Stimulated activated CD8-positive, alpha-beta memory T cell treated with anti-CD3 and anti-CD28 coated beads, Interleukin-15, amount 100 ng/mL, for 4 hours (primary cell): Measurements from ENCODE around the gene SYNDIG1.

ENCODE experiments used
- DNase-seq, 2 donors: peaks; one replicate each; pipeline ENCODE4 v3.0.0-alpha.2; 2020; ENCODE audit warnings: low read depth in 2 of 2

SYNDIG1 gene

DNA sequence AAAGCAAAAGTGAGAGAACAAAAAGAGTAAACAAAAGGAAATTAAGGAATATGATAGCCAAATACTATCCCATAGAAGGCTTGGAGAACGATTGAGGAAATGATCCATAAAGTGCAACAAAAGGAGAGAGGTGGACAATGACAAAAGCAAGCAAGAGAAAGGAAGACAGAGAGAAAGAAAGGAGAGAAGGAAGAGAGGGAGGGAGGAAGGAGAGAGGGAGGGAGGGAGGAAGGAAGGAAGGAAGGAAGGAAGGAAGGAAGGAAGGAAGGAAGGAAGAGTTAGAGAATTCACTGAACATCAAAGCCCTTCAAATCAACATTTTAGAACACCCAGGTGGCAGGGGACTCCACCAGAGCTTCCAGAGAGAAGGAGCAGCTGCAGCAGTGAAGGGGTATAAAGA, 185.0 kb downstream of the SYNDIG1 start:
- no peak for DNase-seq

DNA sequence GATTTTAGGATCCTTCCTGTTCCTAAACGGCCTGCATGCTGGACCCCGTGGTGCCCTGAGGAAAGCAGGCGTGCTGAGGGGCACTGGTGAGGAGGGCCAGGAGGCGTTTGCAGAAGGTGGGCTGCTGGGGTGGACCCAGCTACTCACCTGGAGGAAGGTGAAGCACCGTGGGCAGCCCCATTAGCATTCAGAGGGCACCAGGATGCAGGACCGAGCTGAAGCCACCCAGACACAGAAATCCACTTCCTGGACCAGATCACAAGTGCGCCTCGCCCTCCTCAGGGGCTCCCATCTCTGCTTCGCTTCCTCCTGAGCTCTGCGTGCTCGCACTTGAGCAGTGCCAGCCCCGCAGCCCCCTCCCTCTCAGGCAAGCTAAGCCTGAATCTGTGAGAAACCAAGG, 187.0 kb downstream of the SYNDIG1 start:
- no peak for DNase-seq

DNA sequence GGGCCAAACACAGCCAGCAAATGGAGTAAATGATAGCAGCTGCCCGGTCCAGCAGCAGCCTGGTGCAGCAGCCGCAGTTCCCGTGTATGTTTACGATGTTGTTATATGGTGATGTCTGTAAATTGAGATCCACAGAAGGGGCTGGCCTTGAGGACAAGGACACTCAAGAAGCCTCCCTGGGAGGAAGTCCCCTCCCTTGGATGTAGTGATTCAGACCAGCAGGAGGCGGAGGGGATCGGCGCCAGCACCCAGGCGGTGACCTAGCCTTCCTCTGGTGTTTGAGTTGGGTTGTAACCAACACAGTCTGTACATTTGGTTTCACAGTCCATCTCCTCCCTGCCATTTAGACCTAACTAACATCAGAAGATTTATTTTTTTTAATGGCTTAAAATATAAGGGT, 187.8 kb downstream of the SYNDIG1 start:
- no peak for DNase-seq

DNA sequence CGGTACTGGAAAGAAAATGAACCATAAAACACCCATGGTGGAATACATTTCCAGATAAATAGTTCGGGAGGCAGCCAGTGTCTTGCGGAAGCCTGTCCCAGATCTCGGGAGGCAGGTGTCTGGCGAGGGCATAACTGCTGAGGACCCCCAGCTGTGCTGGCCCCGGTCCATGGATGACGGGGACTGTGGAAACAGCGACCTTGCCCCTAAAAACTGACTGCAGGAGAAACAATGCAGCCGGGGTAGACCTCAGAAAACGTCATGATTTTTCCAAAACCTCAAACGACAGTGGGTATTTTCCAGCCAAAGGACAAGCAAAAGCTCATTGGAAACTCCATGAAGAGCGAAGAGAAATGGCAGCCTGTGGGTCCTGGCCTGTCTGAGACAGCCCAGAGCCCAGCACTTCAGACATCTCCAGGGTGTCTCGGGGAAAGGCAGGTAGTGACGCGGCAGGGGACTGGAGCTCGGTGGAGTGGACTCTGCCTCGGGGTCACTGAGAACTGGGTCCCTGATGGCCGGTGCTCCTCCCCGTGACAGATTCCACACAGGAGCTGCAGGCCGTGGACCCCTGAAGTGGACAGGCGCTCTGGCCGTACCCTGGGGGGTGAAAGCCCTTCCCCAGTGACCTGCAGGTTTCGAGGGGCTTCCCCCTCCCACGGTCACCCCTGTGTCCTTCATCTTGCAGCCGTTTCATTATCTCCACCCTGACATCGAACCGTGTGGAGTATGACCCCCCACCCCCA, 188.6 kb downstream of the SYNDIG1 start:
- no peak for DNase-seq

DNA sequence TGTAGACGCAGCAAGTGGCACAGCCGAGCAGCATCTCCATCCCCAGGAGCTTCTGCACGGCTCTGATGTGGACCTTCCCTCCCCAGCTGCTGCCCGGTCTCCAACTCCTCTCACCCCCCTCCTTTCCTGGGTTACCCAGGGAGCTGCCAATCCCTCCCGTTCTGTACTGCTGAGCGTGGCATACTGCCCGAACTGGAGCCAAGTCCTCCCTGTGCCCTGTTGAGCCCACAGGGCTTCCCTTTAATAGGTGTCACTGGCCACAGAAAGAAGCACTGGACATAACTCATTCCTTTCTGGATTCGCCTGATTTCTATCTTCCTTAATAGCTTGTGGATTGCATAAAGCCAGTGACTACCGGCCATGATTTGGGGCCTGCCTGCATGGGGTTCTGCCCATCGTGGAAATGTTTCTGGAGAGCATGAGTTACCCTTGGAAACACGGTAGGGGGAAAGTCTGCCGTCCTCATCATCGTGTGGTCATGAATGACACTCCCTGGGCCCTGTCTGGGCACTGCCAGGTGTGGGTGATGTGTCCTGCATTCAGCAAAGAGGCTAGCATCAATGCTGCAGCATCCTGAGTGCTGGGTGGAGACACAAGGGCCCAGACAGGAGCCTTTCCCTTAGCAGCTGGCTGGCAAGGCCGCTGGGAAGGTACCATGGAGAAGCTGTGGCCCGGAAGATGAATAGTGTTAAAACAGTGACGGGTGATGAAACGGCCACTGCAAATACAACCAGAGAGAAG, 189.7 kb downstream of the SYNDIG1 start:
- DNase-seq: no peak

DNA sequence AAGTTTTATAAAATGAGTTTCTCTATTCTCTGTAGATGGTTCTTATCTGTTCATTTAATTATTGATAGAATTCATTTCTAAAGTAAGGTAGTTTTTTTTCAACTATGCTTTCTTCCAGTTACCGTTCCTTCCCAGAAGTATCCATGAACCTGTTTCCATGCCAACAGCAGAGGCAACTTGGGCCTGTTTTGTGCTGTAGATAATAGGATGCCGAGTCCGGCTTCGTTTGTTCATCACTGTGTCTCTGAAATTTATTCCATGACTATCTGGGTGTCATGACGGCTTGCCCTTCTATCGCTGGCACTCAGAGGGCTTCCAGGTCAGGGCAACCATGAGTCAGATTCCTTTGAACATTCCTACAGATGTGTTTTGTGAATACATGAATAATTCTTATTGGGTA, 190.4 kb downstream of the SYNDIG1 start:
- no peak for DNase-seq

DNA sequence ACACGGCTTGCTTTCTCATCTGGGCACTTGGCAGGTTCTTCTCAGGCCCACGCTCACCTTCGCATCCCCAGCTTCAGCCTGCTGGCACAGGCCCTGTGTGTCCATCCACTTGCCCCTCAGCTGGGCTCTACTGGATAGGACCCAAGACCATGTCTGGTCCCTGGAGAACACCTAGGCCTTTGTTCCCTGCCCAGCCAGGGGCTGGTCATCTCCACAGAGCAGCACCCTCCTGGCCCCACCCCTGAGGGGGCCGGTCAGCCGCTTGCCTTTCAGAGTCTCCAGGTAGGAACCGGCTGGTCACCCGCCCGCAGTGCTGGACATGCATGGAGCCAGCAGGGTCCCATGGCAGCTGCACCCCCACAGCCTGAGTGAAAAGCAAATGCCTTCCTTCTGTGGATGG, 191.2 kb downstream of the SYNDIG1 start:
- DNase-seq: no peak

DNA sequence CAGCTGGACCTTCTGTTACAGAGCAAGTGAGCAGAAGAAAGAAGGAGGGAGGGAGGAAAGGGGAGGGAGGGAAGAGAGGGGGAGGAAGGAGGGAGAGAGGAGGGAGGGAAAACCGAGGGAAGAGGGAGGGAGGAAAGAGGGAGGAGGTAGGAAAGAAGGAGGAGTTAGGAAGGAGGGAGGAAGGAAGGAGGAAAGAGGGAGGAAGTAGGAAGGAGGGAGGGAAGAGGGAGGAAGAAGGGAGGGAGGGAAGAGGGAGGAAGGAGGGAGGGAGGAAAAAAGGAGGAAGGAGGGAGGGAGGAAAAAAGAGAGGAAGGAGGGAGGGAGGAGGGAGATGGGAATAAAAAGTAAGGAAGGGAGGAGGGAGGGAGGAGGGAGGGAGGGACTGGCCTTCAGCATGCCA, 191.8 kb downstream of the SYNDIG1 start:
- no peak for DNase-seq

DNA sequence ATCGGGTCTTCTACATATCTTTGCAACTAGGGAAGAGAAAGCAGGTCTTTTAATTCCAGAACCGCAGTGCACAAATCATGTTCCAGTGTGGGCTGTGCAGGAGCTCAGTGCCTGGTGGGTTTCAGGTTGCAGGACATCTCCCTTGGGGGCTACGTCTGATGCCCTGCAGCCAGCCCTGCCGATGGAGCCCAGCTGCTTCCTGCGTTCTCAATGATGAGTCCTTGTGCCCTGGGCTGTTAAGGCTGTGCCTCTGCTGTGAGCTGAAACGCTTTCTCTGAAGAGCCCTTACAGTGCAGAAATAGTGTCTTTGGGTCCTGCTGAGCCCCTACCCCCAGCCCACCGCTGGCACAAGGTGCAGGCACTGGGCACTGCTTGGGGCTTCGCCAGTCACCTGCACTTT, 192.9 kb downstream of the SYNDIG1 start:
- DNase-seq: no peak

DNA sequence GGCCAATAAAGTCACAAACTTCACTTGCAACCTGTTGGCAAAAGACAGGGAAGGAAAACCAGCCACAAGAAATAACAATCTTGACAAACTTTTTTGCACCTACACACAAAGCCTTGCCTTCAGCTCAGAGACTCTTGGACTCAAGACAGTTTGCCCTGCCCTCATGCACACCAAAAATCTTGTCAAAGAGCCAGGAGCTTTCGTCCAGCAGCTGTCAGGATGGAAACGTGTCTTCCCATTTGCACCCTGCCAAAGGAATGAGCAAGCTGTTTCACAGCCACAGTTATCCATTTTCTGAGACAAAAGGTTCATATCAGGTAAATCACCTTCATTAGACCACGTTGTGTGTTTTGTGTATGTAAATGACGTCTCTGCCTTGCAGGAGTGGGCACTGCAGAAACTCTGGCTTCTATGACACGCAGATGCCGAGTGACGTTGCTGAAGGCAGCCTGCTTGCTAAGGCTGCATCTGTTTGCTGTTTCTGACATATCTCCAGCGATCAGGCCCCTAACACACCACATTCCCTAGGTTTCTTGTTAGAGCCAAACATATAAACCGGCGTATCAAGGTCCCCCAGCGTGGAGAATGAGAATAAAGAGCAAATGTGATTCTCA, 193.4 kb downstream of the SYNDIG1 start:
- no peak for DNase-seq

DNA sequence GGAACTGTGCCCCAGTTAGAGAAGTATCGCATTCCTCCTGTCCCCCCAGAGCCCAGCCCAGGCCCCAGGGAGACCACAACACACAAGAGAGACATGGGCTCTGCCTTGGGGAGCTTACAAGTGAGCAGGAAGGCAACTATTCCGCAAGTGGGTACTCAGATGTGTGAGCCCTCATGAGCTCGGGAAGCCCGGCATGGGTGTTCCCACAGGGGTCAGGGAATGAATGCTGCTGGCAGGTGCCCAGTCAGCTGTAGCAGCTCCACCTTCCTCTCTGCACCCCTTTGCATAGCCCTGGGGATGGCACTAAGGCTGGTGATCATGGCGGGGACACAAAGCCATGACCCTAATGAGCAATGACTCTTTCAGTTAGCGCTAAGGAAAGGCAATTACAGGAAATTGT, 194.1 kb downstream of the SYNDIG1 start:
- no peak for DNase-seq

DNA sequence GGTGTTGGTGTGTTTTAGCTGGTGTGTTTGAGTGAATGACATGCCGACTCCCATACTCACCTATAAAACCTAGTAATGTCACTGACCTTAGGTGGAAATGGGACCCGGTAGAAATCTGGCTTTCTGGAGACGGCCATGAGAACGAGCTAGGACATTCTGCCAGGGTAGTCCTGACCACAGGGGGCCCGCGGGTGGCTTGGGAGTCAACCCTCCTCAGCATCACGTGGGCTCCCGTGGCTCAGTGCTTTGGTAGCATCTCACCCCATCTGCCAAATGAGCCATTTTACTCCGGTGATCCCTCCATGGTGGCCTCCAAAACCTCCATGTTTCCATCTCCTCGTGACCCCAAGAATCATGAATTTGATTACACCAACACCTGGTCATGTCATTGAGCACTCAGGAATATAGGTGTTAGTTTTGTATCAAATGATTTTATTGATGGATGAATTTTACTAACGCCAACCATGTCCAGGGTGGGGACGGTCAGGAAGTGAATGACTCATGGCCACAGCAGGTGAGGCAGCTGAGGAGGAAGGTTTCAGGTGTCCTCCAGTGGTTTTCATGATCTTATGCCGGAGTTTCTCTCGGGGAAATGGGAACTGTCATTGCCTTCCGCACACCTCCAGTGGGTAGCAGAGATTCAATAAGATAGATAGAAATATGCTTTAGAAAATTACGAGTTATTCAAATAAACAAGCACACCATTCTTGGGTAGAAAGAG, 195.0 kb downstream of the SYNDIG1 start:
- no peak for DNase-seq

DNA sequence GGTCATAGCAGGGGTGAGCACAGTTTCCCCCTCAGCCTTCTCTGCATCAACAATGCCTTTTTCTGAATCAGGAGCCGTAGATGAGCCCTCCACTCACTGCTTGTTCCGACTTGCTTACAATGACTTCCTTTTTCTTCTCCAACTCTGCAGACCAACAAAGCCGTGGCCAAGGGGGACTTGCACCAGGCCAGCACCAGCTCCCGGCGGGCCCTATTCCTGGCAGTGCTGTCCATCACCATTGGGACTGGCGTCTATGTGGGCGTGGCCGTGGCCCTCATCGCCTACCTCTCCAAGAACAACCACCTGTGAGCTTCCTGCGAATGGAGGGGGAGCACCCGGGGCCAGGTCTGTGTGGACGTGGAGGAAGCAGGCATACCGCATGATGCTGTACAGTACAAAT, 195.8 kb downstream of the SYNDIG1 start:
- no peak for DNase-seq

DNA sequence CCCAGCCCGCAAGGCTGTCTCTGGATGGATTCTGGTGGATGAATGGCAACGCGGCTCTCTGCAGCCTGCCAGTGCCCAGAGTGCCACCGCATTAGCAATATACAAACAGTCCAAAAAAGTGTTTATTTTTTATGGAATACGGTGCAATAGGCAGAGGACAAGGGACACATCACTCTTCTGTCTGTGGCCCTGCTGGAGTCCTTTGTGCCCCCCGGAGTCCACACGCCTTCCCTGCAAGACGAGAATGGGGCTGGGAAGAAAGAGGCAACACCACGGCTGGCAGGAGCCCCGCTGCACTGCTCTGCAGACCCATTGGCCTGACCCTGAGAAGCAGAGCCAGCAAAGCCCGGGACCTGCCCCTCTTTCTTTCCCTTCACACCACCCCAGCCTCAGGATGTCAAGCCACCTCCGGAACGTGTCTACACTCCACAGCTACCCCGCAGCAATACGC, 196.3 kb downstream of the SYNDIG1 start:
- no peak for DNase-seq

DNA sequence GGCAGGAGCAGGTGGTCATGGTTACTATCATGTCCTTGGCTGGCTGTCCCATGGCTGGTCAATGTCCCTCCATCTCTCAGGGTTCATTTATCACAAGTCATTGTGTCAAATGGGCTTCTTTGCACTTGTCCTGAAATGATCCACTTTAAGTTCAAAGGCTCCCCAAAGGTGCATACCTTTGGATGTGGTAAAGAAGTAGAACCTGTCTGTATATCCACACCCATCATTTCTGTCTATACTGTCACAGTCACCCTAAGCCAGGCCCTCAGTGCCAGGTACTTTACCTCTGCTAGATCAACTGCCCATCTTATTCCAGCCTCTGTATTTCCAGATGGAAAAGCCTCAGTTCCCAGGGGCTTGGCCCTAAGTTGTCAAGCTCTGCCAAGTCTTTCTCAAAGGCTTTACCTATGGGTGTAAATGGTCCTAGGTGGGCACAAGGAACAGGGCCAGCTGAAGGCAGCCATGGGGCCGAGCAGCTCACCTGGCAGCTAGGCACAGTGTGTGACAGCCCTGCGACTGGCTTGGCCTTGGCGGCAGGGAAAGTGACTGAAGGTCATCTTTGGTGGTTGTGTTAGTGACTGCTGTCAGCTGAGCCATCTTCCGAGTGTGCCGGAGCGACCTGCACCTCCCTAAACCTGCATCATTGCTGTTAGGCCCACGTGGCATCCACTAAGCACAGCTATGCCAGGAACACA, 198.4 kb downstream of the SYNDIG1 start:
- no peak for DNase-seq

DNA sequence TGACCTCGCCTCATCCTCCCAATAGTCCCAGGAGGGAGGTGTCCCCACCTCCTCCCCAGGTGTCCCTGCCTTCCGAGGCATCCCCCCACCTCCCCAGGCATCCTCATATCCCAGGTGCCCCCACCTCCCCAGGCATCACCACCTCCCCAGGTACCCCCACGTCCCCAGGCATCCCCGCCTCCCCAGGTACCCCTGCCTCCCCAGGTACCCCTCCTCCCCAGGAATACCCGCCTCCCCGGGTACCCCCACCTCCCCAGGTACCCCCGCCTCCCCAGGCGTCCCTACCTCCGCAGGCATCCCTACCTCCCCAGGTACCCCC, 198.9 kb downstream of the SYNDIG1 start:
- DNase-seq: no peak

DNA sequence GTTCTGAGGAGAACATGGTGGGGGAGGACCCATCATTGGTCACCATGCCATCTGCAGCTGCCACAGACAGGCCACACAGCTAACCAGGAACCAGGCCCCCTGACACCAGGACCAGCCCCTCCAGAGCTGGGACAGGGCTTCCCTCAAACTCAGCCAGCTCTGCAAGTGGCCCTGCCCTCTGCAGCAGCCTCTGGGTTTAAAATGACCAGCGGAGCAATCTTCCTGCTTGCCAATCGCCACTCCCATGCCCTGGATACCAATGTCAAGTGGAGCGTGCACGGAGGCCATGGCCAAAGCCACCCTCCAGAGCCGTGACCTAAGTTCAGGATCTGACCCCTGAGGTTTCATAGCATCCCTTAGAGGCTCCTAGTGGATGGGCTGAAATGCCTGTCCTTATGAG, 199.4 kb downstream of the SYNDIG1 start:
- no peak for DNase-seq

DNA sequence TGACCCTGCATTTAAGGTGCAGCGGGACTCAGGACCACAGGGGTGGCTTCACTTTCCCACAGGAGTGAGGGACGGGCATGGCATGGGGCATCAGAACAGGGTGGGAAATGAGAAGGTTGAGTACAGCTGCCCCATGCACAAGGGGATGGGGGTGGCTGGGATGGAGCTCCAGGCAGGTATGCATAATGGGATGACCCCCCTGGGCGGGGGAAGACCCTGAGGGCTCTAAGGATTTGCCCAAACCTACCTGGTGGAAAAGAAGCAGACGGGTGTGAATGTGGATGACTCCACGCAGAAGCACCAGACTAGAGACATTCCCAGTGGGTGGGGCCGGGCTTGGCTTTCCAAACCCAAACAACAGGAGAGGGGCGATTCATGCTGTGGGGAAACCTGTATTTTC, 200.3 kb downstream of the SYNDIG1 start:
- no peak for DNase-seq

DNA sequence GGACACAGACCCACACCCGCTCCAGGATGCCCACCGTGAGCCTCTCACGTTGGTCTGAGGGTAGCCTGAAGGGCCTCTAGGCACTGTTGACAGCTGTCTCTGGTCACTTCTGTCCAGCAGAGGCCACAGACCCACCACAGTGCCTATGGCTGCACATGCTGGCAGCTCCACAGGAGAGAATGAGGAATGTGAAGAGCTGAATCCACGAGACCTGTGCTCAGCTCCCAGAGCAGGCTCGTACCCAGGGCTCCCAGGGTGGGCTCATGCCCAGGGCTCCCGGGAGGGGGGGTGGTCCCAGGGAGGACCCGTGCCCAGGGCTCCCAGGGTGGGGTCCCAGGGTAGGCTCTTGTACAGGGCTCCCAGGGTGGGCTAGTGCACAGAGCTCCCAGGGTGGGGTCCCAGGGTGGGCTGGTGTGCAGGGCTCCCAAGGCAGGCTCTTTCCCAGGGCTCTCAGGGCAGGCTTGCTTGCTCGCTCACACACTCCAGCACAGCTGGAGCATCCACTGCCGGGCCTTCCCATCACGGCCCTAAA, 201.0 kb downstream of the SYNDIG1 start:
- DNase-seq: no peak

DNA sequence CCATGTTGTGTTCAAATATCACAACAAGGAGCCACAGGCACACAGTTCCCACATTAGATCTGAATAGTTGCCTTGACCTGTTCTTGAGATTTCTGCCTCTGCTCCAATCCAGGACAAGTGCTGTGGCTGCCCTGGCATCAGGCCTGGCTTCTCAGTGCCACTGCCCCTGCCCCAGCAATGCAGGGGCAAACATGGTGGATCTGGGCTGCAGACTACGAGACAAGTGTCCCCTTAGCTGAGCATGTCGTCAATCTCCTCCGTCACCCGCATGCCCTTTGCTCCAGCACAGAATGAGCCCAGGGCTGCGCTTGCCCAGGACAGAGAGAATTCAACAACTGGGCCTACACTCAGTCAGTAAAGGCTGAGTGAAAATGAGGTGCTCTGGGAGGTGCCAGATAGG, 201.6 kb downstream of the SYNDIG1 start:
- no peak for DNase-seq

DNA sequence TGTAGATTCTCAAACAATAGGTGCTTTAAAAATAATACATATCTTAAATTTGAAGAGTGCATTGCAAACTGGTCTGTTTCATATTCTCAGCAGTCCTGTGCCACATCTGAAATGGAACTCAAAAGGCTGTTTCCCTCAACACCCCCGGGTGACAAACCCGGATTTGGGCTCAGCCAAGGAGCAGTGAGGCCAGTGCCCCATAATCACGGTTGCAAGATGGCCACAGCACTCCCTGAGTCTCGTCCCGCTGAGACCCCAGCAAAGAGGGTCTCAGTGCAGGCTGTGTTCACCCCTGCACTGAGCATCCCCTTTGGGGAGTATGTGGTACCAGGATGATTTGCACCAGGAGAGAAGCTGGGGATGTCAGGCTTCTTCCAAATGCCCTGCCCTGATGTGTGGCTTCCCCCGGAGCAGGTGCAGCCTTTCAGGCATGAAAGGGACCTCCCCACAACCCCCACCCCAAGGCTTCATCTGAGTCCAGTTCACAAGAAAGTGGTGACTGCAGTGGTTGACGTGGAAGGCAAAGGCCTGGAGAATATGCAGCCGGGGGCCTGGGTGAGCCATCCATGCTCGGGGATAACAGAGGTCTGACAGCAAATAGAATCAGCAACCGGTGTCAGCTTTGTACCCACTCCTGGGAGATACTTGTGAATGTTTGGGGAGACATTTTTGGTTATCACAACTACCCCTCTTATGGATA, 202.9 kb downstream of the SYNDIG1 start:
- no peak for DNase-seq
